GM10266 (cell line): ENCODE data around the gene SLC39A11.

Experiments used
- DNase-seq: peaks from one replicate; pipeline ENCODE4 v3.0.0; 2012; ENCODE audit errors: extremely low spot score
- CTCF ChIP-seq: IDR thresholded peaks from 2 replicates; pipeline ENCODE4 v1.5.1; 2012; ENCODE audit warnings: mild to moderate bottlenecking, low read depth; ENCODE audit not compliant: control insufficient read depth, insufficient read depth; ENCODE audit errors: missing control alignments

SLC39A11 gene

GRCh38 chr17:72697602-72698146, 394.8 kb downstream of the SLC39A11 start:
- no peak for DNase-seq
- no peak for TF ChIP-seq CTCF

GRCh38 chr17:72696721-72697120, 395.8 kb downstream of the SLC39A11 start:
- TF ChIP-seq CTCF = no peak
- no peak for DNase-seq

GRCh38 chr17:72696156-72696555, 396.3 kb downstream of the SLC39A11 start:
- TF ChIP-seq CTCF = no peak
- no peak for DNase-seq

- DNase-seq = no peak
- no peak for TF ChIP-seq CTCF
These were observed 398.5 kb downstream of the SLC39A11 start for GRCh38 chr17:72693956-72694355.

- no peak for DNase-seq
- TF ChIP-seq CTCF = no peak
These were observed 399.2 kb downstream of the SLC39A11 start for GRCh38 chr17:72693151-72693878.

GRCh38 chr17:72692676-72693075, 399.8 kb downstream of the SLC39A11 start:
- TF ChIP-seq CTCF = no peak
- no peak for DNase-seq

GRCh38 chr17:72691586-72691985, 400.9 kb downstream of the SLC39A11 start:
- DNase-seq = no peak

More at GRCh38 chr17:72691586-72691985, 400.9 kb downstream of the SLC39A11 start:
- no peak for TF ChIP-seq CTCF
